D721Med (cell line): ENCODE data around the gene PHF21A.

ENCODE experiments used
- DNase-seq: peaks from one replicate; pipeline ENCODE4 v3.0.0; 2011; ENCODE audit warnings: low spot score; ENCODE audit not compliant: insufficient read length
- FAIRE-seq: peaks from 2 replicates; lab custom pipeline; 2011; peaks lifted over from hg19 to GRCh38; lab: Jason Lieb, UNC
- CTCF ChIP-seq: IDR thresholded peaks from 2 replicates; pipeline ENCODE4 v1.5.1; 2012; ENCODE audit warnings: mild to moderate bottlenecking, control low read depth; ENCODE audit not compliant: insufficient read depth; ENCODE audit errors: missing control alignments

PHF21A gene

GRCh38 chr11:46002189-46002588 is 119.1 kb downstream of the PHF21A start:
- DNase-seq (no peak), FAIRE-seq (no peak)
- no peak for TF ChIP-seq CTCF

GRCh38 chr11:46001448-46001914 is 119.8 kb downstream of the PHF21A start:
- TF ChIP-seq CTCF = no peak
- DNase-seq = no peak
- FAIRE-seq = no peak

GRCh38 chr11:45997599-45997998 is 123.7 kb downstream of the PHF21A start:
- no peak for TF ChIP-seq CTCF
- DNase-seq (no peak), FAIRE-seq (no peak)

GRCh38 chr11:45995342-45995734 is 125.9 kb downstream of the PHF21A start:
- TF ChIP-seq CTCF = no peak
- no peak for DNase-seq
- FAIRE-seq = no peak

GRCh38 chr11:45994371-45995341 is 126.6 kb downstream of the PHF21A start:
- DNase-seq (no peak), FAIRE-seq (no peak)
- TF ChIP-seq CTCF = no peak

- no peak for DNase-seq
- TF ChIP-seq CTCF = no peak
- FAIRE-seq = no peak
Observed at GRCh38 chr11:45993531-45994001, 127.7 kb downstream of the PHF21A start.

- no peak for DNase-seq
- no peak for FAIRE-seq
- no peak for TF ChIP-seq CTCF
Observed at GRCh38 chr11:45988921-45989320, 132.3 kb downstream of the PHF21A start.
